Keratinocyte (primary cell): Measurements from ENCODE around the gene TMEM80. TPM values are rescaled to one million over a fixed set of nuclear protein-coding genes. Genes with fewer than 3 reads are reported as not detected.

Source experiments
- DNase-seq: peaks from one replicate; pipeline ENCODE4 v3.0.0-alpha.2; 2011; ENCODE audit warnings: low read depth, missing footprints, low spot score
- FAIRE-seq: peaks from 2 replicates; lab custom pipeline; 2011; peaks lifted over from hg19 to GRCh38; lab: Jason Lieb, UNC
- H2AFZ ChIP-seq: 2 replicates; pipeline ENCODE4 v1.6.0; 2012; ENCODE audit warnings: low read length, control low read depth, inconsistent platforms; ENCODE audit not compliant: control insufficient read depth
- H3K27ac ChIP-seq: 2 replicates; pipeline ENCODE4 v1.5.1; 2011; ENCODE audit warnings: low read length; ENCODE audit not compliant: control insufficient read depth, insufficient read depth
- H3K27me3 ChIP-seq: 3 replicates; pipeline ENCODE4 v1.6.0; 2011; ENCODE audit warnings: low read length; ENCODE audit not compliant: control insufficient read depth, insufficient read depth; ENCODE audit errors: extremely low read depth
- H3K36me3 ChIP-seq, 2 experiments: 2 replicates in 1 of 2; 3 replicates in 1 of 2; pipeline ENCODE4 v1.5.1; 2011; ENCODE audit warnings: low read length in 2 of 2, mild to moderate bottlenecking in 1 of 2; ENCODE audit not compliant: control insufficient read depth in 2 of 2, insufficient read depth in 2 of 2; ENCODE audit errors: extremely low read depth in 1 of 2
- H3K4me1 ChIP-seq: 3 replicates; pipeline ENCODE4 v1.5.1; 2011; ENCODE audit warnings: low read length; ENCODE audit not compliant: control insufficient read depth, insufficient read depth; ENCODE audit errors: extremely low read depth
- H3K4me2 ChIP-seq: 3 replicates; pipeline ENCODE4 v1.6.0; 2011; ENCODE audit warnings: low read depth, low read length; ENCODE audit not compliant: control insufficient read depth, insufficient read depth; ENCODE audit errors: extremely low read depth
- H3K4me3 ChIP-seq, 3 experiments: fragments of 200-600 bp in 1 of 3; sonication (generic) in 1 of 3; 2 replicates in 2 of 3; 3 replicates in 1 of 3; pipeline ENCODE4 v1.5.1; 2011 to 2016; ENCODE audit warnings: low read length in 3 of 3, mild to moderate bottlenecking in 3 of 3, control low read depth in 2 of 3, inconsistent platforms in 1 of 3, low read depth in 1 of 3, mixed read lengths in 1 of 3, mixed run types in 1 of 3, moderate library complexity in 1 of 3; ENCODE audit not compliant: control insufficient read depth in 2 of 3, insufficient read depth in 2 of 3; ENCODE audit errors: extremely low read depth in 1 of 3
- H3K79me2 ChIP-seq: 2 replicates; pipeline ENCODE4 v1.6.0; 2012; ENCODE audit warnings: low read length; ENCODE audit not compliant: control insufficient read depth, insufficient read depth
- H3K9ac ChIP-seq: 3 replicates; pipeline ENCODE4 v1.6.0; 2011; ENCODE audit warnings: low read length; ENCODE audit not compliant: control insufficient read depth, insufficient read depth; ENCODE audit errors: extremely low read depth
- H3K9me1 ChIP-seq: 3 replicates; pipeline ENCODE4 v1.6.0; 2011; ENCODE audit warnings: low read length; ENCODE audit not compliant: control insufficient read depth, insufficient read depth; ENCODE audit errors: extremely low read depth
- H3K9me3 ChIP-seq: 2 replicates; pipeline ENCODE4 v1.5.1; 2012; ENCODE audit warnings: low read depth, low read length; ENCODE audit not compliant: control insufficient read depth
- H4K20me1 ChIP-seq: 3 replicates; pipeline ENCODE4 v1.6.0; 2011; ENCODE audit warnings: low read length; ENCODE audit not compliant: control insufficient read depth, insufficient read depth; ENCODE audit errors: extremely low read depth
- CTCF ChIP-seq, 3 experiments: IDR thresholded peaks in 1 of 3; conservative IDR thresholded peaks in 1 of 3; optimal IDR thresholded peaks in 1 of 3; 2 replicates in 2 of 3; 3 replicates in 1 of 3; pipeline versions ENCODE3 to v1.5.1; 2011; ENCODE audit warnings: low read length in 3 of 3, mild to moderate bottlenecking in 3 of 3, moderate library complexity in 2 of 3, control low read depth in 1 of 3, inconsistent platforms in 1 of 3; ENCODE audit not compliant: insufficient read depth in 2 of 3; ENCODE audit errors: extremely low read depth in 1 of 3
- EZH2 ChIP-seq: IDR thresholded peaks from one replicate; pipeline ENCODE4 v1.6.1; 2012; ENCODE audit warnings: inconsistent platforms, mild to moderate bottlenecking, low read length, moderate library complexity
- dilution Hi-C: fragments of 300-500 bp; cut with MboI; formaldehyde crosslinking; loops from one replicate; pipeline ENCODE4 v1.7.0; 2020; ENCODE audit warnings: low sequenced_read_pairs; ENCODE audit not compliant: extremely low pct_ligation_motif_present
- polyA plus RNA-seq, 5 experiments: library from polyadenylated mRNA; depleted of rRNA in 3 of 5; stranded (reverse) in 3 of 5; stranded (forward) in 1 of 5; unstranded in 1 of 5; fragments of >200 nt; gene quantifications; 1 replicate in 1 of 5; 2 replicates in 3 of 5; 3 replicates in 1 of 5; pipeline versions ENCODE4 v1.2.1 to v1.2.3, GENCODE V29; 2011 to 2012; ENCODE audit warnings: missing spikeins in 2 of 5, low read depth in 1 of 5, low replicate concordance in 1 of 5

Gene TMEM80
- polyA plus RNA-seq, 1 donor (not counting 4 experiments of a cell fraction or from before 2014, with no cell fraction given), result 29.8 TPM

- TF ChIP-seq EZH2 (no peak), CTCF (optimal IDR thresholded peaks at IDR 0.05 in 1 of 3, IDR thresholded peaks at IDR 0.05 in 1 of 3, conservative IDR thresholded peaks at IDR 0.05 in 1 of 3; ENCODE audit: extremely low read depth in 1 of 3, insufficient read depth in 2 of 3, low read length in 3 of 3) (no peak)
- no peak overlapping the region for H3K4me3 ChIP-seq
- dilution Hi-C loops, result no loop called here
- no peak for FAIRE-seq
- no peak overlapping the region for H2AFZ ChIP-seq
- H3K27ac ChIP-seq, result no peak overlapping the region
- H3K9me3 ChIP-seq, result no peaks in the 10 kb centered on the region
- peaks cover 5% of the 10 kb centered on the region in 2 experiments for H3K36me3 ChIP-seq
- no peak for DNase-seq
- no peaks in the 10 kb centered on the region for H3K9me1 ChIP-seq
- H3K9ac ChIP-seq, result no peak overlapping the region
- H4K20me1 ChIP-seq, result no peaks in the 10 kb centered on the region
- H3K4me2 ChIP-seq, result no peak overlapping the region
- no peaks in the 10 kb centered on the region for H3K79me2 ChIP-seq
- peaks cover 7% of the 10 kb centered on the region for H3K4me1 ChIP-seq
- H3K27me3 ChIP-seq, result no peaks in the 10 kb centered on the region
Observed at GRCh38 chr11:656866-657265, 38.8 kb upstream of the TMEM80 start.

- Histone ChIP-seq H3K4me3 (no peak overlapping the region), H3K9me3 (no peaks in the 10 kb centered on the region), H3K9ac (no peak overlapping the region), H3K4me1 (peaks cover 7% of the 10 kb centered on the region), H4K20me1 (no peaks in the 10 kb centered on the region), H3K9me1 (no peaks in the 10 kb centered on the region), H3K36me3 (peaks cover 5% of the 10 kb centered on the region in 2 experiments), H3K27me3 (no peaks in the 10 kb centered on the region), H2AFZ (no peak overlapping the region), H3K4me2 (no peak overlapping the region), H3K27ac (no peak overlapping the region), H3K79me2 (peaks cover 2% of the 10 kb centered on the region)
- DNase-seq (no peak), FAIRE-seq (no peak)
- TF ChIP-seq CTCF (optimal IDR thresholded peaks at IDR 0.05 in 1 of 3, IDR thresholded peaks at IDR 0.05 in 1 of 3, conservative IDR thresholded peaks at IDR 0.05 in 1 of 3; ENCODE audit: extremely low read depth in 1 of 3, insufficient read depth in 2 of 3, low read length in 3 of 3), result no peak
- dilution Hi-C loops, result no loop called here
Observed at GRCh38 chr11:657691-658126, 37.9 kb upstream of the TMEM80 start.
